Measurements from ENCODE around the gene TIMM44.

Gene TIMM44

DNA sequence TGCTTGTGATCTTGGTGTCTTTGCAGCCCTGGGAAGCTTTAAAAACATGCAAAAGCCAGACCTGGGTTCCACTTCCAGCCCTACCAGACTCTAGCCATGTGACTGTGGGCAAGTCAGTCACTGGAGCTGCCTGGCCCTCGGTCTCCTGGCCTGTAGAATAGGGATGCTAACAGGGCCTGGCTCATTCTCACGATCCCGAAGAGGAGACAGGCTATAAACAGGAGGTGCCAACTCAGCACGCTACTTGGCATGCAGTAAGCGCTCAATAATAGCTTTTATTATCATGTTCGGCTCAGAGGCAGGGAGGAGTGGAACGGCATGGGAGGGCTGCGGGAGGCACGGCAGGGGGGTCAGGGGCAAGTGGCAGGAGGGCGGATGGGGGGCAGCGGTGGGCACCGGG is 19.2 kb downstream of the TIMM44 start:
- no peak overlapping the region for H3K4me3 ChIP-seq (ENCODE audit: low read depth, low read length)
- TF ChIP-seq, protein P1, sequence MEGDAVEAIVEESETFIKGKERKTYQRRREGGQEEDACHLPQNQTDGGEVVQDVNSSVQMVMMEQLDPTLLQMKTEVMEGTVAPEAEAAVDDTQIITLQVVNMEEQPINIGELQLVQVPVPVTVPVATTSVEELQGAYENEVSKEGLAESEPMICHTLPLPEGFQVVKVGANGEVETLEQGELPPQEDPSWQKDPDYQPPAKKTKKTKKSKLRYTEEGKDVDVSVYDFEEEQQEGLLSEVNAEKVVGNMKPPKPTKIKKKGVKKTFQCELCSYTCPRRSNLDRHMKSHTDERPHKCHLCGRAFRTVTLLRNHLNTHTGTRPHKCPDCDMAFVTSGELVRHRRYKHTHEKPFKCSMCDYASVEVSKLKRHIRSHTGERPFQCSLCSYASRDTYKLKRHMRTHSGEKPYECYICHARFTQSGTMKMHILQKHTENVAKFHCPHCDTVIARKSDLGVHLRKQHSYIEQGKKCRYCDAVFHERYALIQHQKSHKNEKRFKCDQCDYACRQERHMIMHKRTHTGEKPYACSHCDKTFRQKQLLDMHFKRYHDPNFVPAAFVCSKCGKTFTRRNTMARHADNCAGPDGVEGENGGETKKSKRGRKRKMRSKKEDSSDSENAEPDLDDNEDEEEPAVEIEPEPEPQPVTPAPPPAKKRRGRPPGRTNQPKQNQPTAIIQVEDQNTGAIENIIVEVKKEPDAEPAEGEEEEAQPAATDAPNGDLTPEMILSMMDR (IDR thresholded peaks at IDR 0.05; ENCODE audit: low read depth, low read length), result no peak

DNA sequence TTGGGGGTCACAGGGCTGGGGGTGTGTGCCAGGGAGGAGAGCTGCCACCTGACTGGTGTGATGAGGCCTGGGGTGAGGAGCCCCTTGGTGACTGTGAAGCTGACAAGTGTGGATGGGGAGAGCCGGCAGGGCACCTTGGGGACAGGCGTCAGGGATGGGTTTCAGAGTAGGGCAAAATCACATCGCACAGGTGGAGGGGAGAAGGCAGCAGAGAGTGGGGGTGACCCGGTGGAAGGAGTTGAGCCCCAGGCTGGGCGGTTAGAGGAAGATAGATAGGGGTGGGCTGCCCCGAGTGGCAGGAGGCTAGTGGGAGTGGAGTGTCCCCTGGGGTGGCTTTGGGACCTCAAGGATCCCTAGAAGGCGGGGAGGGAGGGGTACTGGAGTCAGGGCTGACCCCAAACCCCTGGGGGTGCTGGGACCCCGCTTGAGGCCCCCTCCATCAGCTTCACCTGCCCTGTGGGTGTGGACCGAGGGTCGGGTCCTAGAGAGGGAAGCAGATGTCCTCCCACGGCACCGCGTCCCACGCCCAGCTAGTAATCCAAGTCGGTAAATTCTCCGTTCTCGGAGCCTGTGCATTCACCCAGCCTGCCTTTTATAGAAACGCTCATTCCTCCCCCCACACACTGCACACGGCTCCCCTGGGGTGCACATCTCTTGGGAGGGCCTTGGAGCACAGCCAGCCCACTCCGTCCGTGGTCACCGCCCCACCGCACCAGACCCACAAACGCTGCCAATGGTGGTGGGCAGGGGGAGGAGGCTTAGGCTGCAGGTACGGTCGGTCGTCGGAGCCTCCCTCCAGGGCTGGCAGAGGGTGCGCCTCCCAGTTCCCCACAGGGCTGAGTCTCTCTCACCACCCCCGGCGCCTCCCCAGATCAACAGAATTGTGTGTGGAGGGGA is 19.9 kb downstream of the TIMM44 start:
- TF ChIP-seq, protein P1 (IDR thresholded peaks at IDR 0.05; ENCODE audit: low read depth, low read length), result no peak
- H3K4me3 ChIP-seq (ENCODE audit: low read depth, low read length), result no peak overlapping the region

DNA sequence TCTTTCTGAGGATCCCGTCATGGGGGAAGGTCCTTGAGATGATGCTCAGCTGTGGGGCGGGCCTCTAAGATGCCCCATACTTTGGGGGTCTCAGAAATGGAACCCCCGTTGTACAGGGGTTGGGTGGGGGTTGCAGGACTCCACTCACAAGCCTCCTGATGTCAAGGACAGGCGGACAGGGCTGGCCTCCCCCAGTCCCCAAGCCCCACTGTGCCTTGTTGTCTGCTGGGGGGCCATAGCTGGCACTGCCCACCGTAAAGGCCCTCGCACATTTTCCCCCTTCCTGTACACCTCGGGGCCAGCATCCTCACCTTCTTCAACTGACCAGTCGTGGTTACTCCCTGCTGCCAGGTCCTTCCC is 20.6 kb downstream of the TIMM44 start:
- TF ChIP-seq, protein P1 (IDR thresholded peaks at IDR 0.05; ENCODE audit: low read depth, low read length), result no peak
- H3K4me3 ChIP-seq (ENCODE audit: low read depth, low read length), result no peak overlapping the region

DNA sequence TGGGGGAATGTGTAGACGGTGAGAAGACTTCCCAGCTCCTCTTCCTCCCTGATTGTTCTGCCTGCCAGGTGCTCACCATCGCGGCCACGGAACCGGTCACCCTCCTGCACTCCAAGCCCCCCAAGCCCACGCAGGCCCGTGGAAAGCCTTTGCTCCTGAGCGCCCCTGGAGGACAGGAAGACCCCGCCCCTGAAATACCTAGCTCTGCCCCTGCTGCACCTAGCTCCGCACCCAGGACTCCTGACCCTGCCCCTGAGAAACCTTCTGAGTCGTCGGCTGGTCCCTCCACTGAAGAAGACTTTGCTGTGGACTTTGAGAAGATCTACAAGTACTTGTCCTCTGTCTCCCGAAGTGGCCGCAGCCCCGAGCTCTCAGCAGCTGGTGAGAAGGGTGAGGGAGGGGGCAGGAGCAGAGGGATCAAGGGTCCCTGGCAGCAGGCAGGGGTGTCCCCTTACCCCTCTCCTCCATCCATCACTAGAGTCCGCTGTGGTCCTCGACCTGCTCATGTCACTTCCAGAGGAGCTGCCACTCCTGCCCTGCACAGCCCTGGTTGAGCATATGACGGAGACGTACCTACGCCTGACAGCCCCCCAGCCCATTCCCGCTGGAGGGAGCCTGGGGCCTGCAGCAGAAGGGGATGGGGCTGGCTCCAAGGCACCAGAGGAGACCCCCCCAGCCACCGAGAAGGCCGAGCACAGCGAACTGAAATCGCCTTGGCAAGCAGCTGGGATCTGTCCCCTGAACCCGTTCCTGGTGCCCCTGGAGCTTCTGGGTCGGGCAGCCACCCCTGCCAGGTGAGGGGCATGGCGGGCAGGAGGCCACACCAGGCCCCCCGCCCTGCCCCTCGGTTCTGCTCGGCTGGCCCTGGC is 21.3 kb downstream of the TIMM44 start:
- TF ChIP-seq, protein P1 (IDR thresholded peaks at IDR 0.05; ENCODE audit: low read depth, low read length), result no peak
- no peak overlapping the region; the same call in 1 of the 2 replicates for H3K4me3 ChIP-seq (ENCODE audit: low read depth, low read length)

DNA sequence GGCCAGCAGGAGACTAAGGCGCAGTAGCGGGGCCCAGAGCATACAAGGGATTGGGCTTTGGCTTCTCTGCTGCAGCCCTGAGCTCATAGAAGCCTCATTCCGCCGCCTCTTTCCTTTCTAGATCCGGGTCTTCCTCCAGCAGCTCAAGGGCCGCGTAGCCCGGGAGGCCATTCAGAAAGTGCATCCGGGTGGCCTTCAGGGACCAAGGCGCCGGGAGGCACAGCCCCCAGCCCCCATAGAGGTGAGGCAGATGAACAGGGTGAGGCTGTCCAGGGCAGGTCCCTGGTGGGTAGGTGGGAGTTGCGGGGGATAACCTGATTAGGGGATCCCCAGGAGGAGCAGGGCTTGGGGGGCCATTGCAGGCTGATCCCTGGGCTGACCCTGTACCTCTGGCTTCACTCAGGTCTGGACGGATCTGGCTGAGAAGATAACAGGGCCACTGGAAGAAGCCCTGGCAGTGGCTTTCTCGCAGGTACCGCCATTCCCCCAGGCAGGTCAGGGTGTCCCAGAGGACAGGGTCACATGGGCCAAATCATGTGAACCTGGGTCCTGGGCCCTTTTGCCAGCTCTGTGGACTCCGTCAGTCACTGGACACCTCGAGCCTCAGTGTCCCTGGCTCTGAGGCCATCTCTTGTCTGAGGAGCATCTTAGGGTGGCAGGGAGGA is 22.0 kb downstream of the TIMM44 start:
- H3K4me3 ChIP-seq (ENCODE audit: low read depth, low read length), result peak overlapping the region; percentile 61
- TF ChIP-seq, protein P1 (IDR thresholded peaks at IDR 0.05; ENCODE audit: low read depth, low read length), result no peak

DNA sequence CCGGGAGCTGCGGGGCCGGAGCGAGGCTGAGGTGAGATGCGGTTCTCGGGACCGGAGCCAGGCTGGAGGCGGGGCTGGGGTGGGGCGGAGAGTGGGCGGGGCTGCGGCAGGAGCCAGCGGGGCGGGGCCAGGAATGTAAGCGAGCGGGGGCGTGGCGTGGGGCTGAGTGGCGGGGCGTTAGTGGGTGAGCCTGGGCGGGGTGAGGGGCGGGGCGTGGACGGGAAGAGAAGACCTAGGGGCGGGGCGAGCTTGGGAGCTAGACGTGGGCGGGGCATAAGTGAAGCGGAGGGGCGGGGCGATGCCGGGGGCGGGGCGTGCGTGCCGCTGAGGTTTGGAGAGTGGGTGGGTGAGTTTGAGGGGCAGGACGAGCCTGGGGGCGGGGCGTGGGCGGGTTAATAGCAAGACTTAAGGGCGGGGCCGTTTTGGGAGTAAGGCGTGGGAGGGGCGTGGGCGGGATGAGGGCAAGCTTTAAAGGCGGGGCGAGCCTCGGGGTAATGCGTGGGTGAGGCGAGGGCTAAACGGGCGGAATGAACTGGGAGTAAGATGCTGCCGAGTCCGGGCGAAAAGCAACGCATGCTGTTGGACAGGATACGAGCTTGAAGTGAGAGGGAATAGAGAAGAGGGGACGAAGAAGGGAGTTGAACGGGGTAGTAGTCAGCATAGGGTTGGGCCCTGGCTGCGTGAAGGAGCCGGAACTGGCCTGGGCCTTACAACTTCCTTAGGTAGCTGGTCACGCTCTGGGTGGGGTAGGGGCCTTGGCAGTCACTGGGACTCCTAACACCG is 22.8 kb downstream of the TIMM44 start:
- H3K4me3 ChIP-seq (ENCODE audit: low read depth, low read length), result peak overlapping the region; percentile 71
- TF ChIP-seq, protein P1 (IDR thresholded peaks at IDR 0.05; ENCODE audit: low read depth, low read length), result no peak

All from WI38 (cell line).